Neural cell (in vitro differentiated cells): ENCODE data around the gene PPP1R13B. TPM values are rescaled to one million over a fixed set of nuclear protein-coding genes. Genes with fewer than 3 reads are reported as not detected.
"Not testable (repeated sequence)": the region's sequence is repeated elsewhere in the genome, so short reads cannot be mapped to it uniquely, and the experiment has no call there.

ENCODE experiments used
- H2AFZ ChIP-seq: fragments of 200-600, 300-800 bp; sonication (generic), shearing (Covaris generic); 2 replicates; pipeline ENCODE4 v1.6.0; 2014; ENCODE audit warnings: low read depth, mild to moderate bottlenecking, antibody characterized with exemption, low read length, moderate library complexity
- H3F3A ChIP-seq: fragments of 200-600 bp; shearing (Covaris generic); 2 replicates; pipeline ENCODE4 v1.6.1; 2016; ENCODE audit warnings: mild to moderate bottlenecking, moderate library complexity, mixed read lengths, antibody characterized with exemption, low read length; ENCODE audit not compliant: insufficient read depth, poor library complexity, severe bottlenecking
- H3K27ac ChIP-seq: fragments of 200-600, 300-800 bp; sonication (generic), shearing (Covaris generic); 2 replicates; pipeline ENCODE4 v1.5.1; 2014; ENCODE audit warnings: mild to moderate bottlenecking, low read length, moderate library complexity
- H3K27me3 ChIP-seq: fragments of 300-800, 200-600 bp; sonication (generic), shearing (Covaris generic); 2 replicates; pipeline ENCODE4 v1.6.0; 2014; ENCODE audit warnings: mild to moderate bottlenecking, low read depth, low read length, moderate library complexity; ENCODE audit not compliant: insufficient read depth
- H3K36me3 ChIP-seq: fragments of 300-800, 200-600 bp; sonication (generic), shearing (Covaris generic); 2 replicates; pipeline ENCODE4 v1.5.1; 2014; ENCODE audit warnings: mild to moderate bottlenecking, antibody characterized with exemption, low read length, moderate library complexity; ENCODE audit not compliant: insufficient read depth
- H3K4me2 ChIP-seq: fragments of 300-800, 200-600 bp; sonication (generic), shearing (Covaris generic); 2 replicates; pipeline ENCODE4 v1.6.0; 2014; ENCODE audit warnings: mild to moderate bottlenecking, low read length
- H3K4me3 ChIP-seq: fragments of 300-800, 200-600 bp; sonication (generic), shearing (Covaris generic); 2 replicates; pipeline ENCODE4 v1.5.1; 2014; ENCODE audit warnings: mild to moderate bottlenecking, low read length, moderate library complexity
- H3K79me2 ChIP-seq: fragments of 200-600 bp; shearing (Covaris generic); replicated peaks from 2 replicates; pipeline ENCODE4 v1.6.0; 2014; ENCODE audit warnings: mild to moderate bottlenecking, low read length, moderate library complexity; ENCODE audit not compliant: insufficient read depth
- H3K9ac ChIP-seq: fragments of 300-800, 200-600 bp; sonication (generic), shearing (Covaris generic); 2 replicates; pipeline ENCODE4 v1.6.1; 2016; ENCODE audit warnings: mild to moderate bottlenecking, low read length, mixed read lengths
- H3K9me2 ChIP-seq: fragments of 200-600 bp; shearing (Covaris generic); 2 replicates; pipeline ENCODE4 v1.6.1; 2016; ENCODE audit warnings: mild to moderate bottlenecking, low read length, mixed read lengths; ENCODE audit not compliant: insufficient read depth
- H3K9me3 ChIP-seq: fragments of 200-600, 300-800 bp; sonication (generic), shearing (Covaris generic); 2 replicates; pipeline ENCODE4 v1.6.1; 2016; ENCODE audit warnings: mild to moderate bottlenecking, mixed run types, low read length, moderate library complexity, mixed read lengths
- H4K20me1 ChIP-seq: fragments of 200-600 bp; shearing (Covaris generic); 2 replicates; pipeline ENCODE4 v1.6.1; 2016; ENCODE audit warnings: mild to moderate bottlenecking, mixed run types; ENCODE audit not compliant: insufficient read depth
- EP300 ChIP-seq: fragments of 450-650 bp; conservative IDR thresholded peaks from 2 replicates; pipeline ENCODE4 v1.6.1; 2014; ENCODE audit warnings: antibody characterized with exemption, mild to moderate bottlenecking, moderate library complexity; ENCODE audit not compliant: poor library complexity, severe bottlenecking
- EZH2 ChIP-seq: fragments of 200-600, 300-800 bp; shearing (Covaris generic), sonication (generic); IDR thresholded peaks from 2 replicates; pipeline ENCODE4 v1.6.1; 2014; ENCODE audit warnings: antibody characterized with exemption, low read length, borderline replicate concordance, mild to moderate bottlenecking; ENCODE audit not compliant: insufficient read depth, poor library complexity, severe bottlenecking
- MXI1 ChIP-seq: fragments of 450-650 bp; conservative IDR thresholded peaks from 2 replicates; pipeline ENCODE4 v1.6.1; 2014; ENCODE audit warnings: antibody characterized with exemption, mild to moderate bottlenecking; ENCODE audit not compliant: poor library complexity, severe bottlenecking
- POLR2AphosphoS5 ChIP-seq: IDR thresholded peaks from 2 replicates; pipeline ENCODE4 v1.6.1; 2012
- RAD21 ChIP-seq: fragments of 450-650 bp; conservative IDR thresholded peaks from 2 replicates; pipeline ENCODE4 v1.6.1; 2014; ENCODE audit warnings: antibody characterized with exemption, mild to moderate bottlenecking, moderate library complexity
- SMC3 ChIP-seq: fragments of 450-650 bp; conservative IDR thresholded peaks from 2 replicates; pipeline ENCODE4 v1.6.1; 2014; ENCODE audit warnings: antibody characterized with exemption, mild to moderate bottlenecking, moderate library complexity; ENCODE audit not compliant: poor library complexity
- TAF1 ChIP-seq: IDR thresholded peaks from 2 replicates; pipeline ENCODE4 v1.6.1; 2012; ENCODE audit warnings: low read depth
- polyA plus RNA-seq: library from polyadenylated mRNA; depleted of rRNA; stranded (reverse); fragments of >200 nt; gene quantifications from 2 replicates; pipeline ENCODE4 v1.2.3, GENCODE V29; 2014
- TF ChIP-seq, protein P1 (sequence below): IDR thresholded peaks from 2 replicates; pipeline ENCODE4 v1.6.1; 2012; ENCODE audit warnings: borderline replicate concordance
- TF ChIP-seq, protein P2 (sequence below): fragments of 450-650 bp; IDR thresholded peaks from 2 replicates; pipeline ENCODE4 v1.5.1; 2014; ENCODE audit warnings: antibody characterized with exemption, mild to moderate bottlenecking, moderate library complexity; ENCODE audit not compliant: poor library complexity, severe bottlenecking

Gene PPP1R13B
- polyA plus RNA-seq, 1 donor from 2014 or later = 8.2 TPM

DNA sequence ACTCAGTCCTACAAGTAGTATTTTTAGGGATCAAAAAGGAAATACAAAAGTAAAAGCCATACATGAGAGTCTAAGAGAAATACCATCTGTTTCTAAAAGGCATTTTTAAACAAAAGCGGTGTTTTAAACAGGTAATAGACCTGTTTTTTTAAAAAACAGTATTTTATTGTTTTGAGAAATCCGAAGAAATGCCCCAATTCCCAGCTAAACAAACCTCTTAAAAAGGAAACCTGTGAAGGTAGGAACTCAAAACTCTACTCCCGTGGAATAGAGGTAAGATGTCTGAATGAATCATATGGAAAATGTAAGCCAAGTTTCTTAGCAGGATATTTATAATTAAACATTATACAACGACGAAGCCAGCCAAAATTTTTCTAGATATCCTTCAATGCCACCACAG, 2.0 kb downstream of the PPP1R13B start:
- TF ChIP-seq TAF1 (no peak), MXI1 (no peak), EZH2 (no peak), RAD21 (no peak), SMC3 (no peak), EP300 (no peak), POLR2AphosphoS5 (no peak)
- TF ChIP-seq, protein P1, sequence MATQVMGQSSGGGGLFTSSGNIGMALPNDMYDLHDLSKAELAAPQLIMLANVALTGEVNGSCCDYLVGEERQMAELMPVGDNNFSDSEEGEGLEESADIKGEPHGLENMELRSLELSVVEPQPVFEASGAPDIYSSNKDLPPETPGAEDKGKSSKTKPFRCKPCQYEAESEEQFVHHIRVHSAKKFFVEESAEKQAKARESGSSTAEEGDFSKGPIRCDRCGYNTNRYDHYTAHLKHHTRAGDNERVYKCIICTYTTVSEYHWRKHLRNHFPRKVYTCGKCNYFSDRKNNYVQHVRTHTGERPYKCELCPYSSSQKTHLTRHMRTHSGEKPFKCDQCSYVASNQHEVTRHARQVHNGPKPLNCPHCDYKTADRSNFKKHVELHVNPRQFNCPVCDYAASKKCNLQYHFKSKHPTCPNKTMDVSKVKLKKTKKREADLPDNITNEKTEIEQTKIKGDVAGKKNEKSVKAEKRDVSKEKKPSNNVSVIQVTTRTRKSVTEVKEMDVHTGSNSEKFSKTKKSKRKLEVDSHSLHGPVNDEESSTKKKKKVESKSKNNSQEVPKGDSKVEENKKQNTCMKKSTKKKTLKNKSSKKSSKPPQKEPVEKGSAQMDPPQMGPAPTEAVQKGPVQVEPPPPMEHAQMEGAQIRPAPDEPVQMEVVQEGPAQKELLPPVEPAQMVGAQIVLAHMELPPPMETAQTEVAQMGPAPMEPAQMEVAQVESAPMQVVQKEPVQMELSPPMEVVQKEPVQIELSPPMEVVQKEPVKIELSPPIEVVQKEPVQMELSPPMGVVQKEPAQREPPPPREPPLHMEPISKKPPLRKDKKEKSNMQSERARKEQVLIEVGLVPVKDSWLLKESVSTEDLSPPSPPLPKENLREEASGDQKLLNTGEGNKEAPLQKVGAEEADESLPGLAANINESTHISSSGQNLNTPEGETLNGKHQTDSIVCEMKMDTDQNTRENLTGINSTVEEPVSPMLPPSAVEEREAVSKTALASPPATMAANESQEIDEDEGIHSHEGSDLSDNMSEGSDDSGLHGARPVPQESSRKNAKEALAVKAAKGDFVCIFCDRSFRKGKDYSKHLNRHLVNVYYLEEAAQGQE = no peak
- TF ChIP-seq, protein P2, sequence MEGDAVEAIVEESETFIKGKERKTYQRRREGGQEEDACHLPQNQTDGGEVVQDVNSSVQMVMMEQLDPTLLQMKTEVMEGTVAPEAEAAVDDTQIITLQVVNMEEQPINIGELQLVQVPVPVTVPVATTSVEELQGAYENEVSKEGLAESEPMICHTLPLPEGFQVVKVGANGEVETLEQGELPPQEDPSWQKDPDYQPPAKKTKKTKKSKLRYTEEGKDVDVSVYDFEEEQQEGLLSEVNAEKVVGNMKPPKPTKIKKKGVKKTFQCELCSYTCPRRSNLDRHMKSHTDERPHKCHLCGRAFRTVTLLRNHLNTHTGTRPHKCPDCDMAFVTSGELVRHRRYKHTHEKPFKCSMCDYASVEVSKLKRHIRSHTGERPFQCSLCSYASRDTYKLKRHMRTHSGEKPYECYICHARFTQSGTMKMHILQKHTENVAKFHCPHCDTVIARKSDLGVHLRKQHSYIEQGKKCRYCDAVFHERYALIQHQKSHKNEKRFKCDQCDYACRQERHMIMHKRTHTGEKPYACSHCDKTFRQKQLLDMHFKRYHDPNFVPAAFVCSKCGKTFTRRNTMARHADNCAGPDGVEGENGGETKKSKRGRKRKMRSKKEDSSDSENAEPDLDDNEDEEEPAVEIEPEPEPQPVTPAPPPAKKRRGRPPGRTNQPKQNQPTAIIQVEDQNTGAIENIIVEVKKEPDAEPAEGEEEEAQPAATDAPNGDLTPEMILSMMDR = no peak
- Histone ChIP-seq H3K4me2 (peak overlapping the region; percentile 77), H3K9ac (no peak overlapping the region), H2AFZ (no peak overlapping the region), H3K79me2 (peaks cover 23% of the 10 kb centered on the region), H3K36me3 (no peaks in the 10 kb centered on the region), H3F3A (peaks cover 2% of the 10 kb centered on the region), H3K9me2 (no peaks in the 10 kb centered on the region), H3K9me3 (no peaks in the 10 kb centered on the region), H3K27ac (no peak overlapping the region), H3K27me3 (peaks cover 20% of the 10 kb centered on the region), H4K20me1 (no peaks in the 10 kb centered on the region), H3K4me3 (peak overlapping the region; percentile 80)

DNA sequence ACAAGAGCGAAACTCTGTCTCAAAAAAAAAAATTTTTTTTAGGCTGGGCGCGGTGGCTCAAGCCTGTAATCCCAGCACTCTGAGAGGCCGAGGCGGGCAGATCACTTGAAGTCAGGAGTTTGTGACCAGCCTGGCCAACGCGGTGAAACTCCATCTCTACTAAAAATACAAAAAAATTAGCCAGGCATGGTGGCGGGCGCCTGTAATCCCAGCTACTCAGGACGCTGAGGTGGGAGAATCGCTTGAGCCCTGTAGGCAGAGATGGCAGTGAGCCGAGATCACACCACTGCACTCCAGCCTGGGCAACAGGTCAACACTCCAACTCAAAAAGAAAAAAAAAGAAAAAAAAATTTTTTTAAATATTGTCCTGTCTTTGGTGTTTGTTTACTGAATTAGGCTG, 6.1 kb downstream of the PPP1R13B start:
- not testable (repeated sequence) for H3K4me2 ChIP-seq, H3K36me3 ChIP-seq, H4K20me1 ChIP-seq, H2AFZ ChIP-seq, H3K9me3 ChIP-seq, H3K27ac ChIP-seq, H3K9me2 ChIP-seq, H3K4me3 ChIP-seq, H3F3A ChIP-seq, H3K9ac ChIP-seq
- H3K79me2 ChIP-seq = peaks cover 25% of the 10 kb centered on the region
- H3K27me3 ChIP-seq = peaks cover 20% of the 10 kb centered on the region

DNA sequence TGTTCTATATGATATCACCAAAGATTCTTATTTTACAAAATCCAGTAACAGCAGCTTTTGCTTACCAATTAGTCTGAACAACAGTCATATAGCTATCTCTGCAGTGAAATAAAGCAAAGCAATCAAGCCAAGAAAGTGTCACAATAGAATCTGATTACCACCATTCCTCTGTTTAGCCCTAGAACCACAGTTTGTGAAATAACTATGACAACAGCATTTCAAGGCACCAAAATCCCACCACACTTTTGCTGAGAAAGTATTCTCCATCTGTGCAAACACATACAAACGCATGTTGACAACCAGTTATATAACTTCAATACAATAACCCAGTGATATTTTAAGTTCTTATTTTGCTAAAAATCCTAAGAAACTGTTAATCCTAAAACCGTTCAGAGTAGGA, 7.4 kb downstream of the PPP1R13B start:
- no peak overlapping the region for H3K27ac ChIP-seq
- no peak overlapping the region for H3K9ac ChIP-seq

More for the DNA sequence above, 7.4 kb downstream of the PPP1R13B start:
- no peak for TF ChIP-seq POLR2AphosphoS5
- no peak for TF ChIP-seq EZH2
- no peak for TF ChIP-seq SMC3
- TF ChIP-seq RAD21 = no peak
- TF ChIP-seq MXI1 = no peak
- TF ChIP-seq, protein P1 = no peak
- TF ChIP-seq TAF1 = no peak
- no peaks in the 10 kb centered on the region for H3F3A ChIP-seq
- H3K27me3 ChIP-seq = peaks cover 11% of the 10 kb centered on the region
- no peak overlapping the region for H2AFZ ChIP-seq
- no peaks in the 10 kb centered on the region for H3K9me3 ChIP-seq
- H3K4me3 ChIP-seq = no peak overlapping the region
- no peak overlapping the region for H3K4me2 ChIP-seq
- peaks cover 13% of the 10 kb centered on the region for H3K79me2 ChIP-seq
- no peaks in the 10 kb centered on the region for H3K9me2 ChIP-seq
- no peaks in the 10 kb centered on the region for H3K36me3 ChIP-seq
- no peaks in the 10 kb centered on the region for H4K20me1 ChIP-seq
